Jurkat, Clone E6-1 (cell line): ENCODE measurements around the gene DSCAML1.

Experiments used
- DNase-seq: peaks from one replicate; pipeline ENCODE4 v3.0.0-alpha.2; 2011; ENCODE audit warnings: low read depth, low spot score
- H3K4me3 ChIP-seq: 2 replicates; pipeline ENCODE4 v1.5.1; 2011; ENCODE audit warnings: mild to moderate bottlenecking, low read length, control low read depth, moderate library complexity

DSCAML1 gene

GRCh38 chr11:117633976-117634755 is 162.8 kb downstream of the DSCAML1 start:
- no peak for DNase-seq
- H3K4me3 ChIP-seq: no peak overlapping the region

- DNase-seq: no peak
- H3K4me3 ChIP-seq: no peak overlapping the region
Measured at GRCh38 chr11:117633186-117633754, 163.7 kb downstream of the DSCAML1 start.

- H3K4me3 ChIP-seq: no peak overlapping the region
- DNase-seq: no peak
Measured at GRCh38 chr11:117632306-117632705, 164.7 kb downstream of the DSCAML1 start.

- no peak for DNase-seq
Measured at GRCh38 chr11:117631336-117632140, 165.5 kb downstream of the DSCAML1 start.

GRCh38 chr11:117629891-117630538 is 167.0 kb downstream of the DSCAML1 start:
- no peak for DNase-seq
- no peak overlapping the region for H3K4me3 ChIP-seq

More at GRCh38 chr11:117631336-117632140, 165.5 kb downstream of the DSCAML1 start:
- no peak overlapping the region for H3K4me3 ChIP-seq

- H3K4me3 ChIP-seq: no peak overlapping the region
- no peak for DNase-seq
Measured at GRCh38 chr11:117629146-117629545, 167.9 kb downstream of the DSCAML1 start.

GRCh38 chr11:117627259-117627658 is 169.8 kb downstream of the DSCAML1 start:
- H3K4me3 ChIP-seq: no peak overlapping the region
- DNase-seq: no peak

GRCh38 chr11:117626576-117626975 is 170.4 kb downstream of the DSCAML1 start:
- no peak for DNase-seq
- H3K4me3 ChIP-seq: no peak overlapping the region

GRCh38 chr11:117625237-117625636 is 171.8 kb downstream of the DSCAML1 start:
- H3K4me3 ChIP-seq: no peak overlapping the region
- DNase-seq: no peak

GRCh38 chr11:117623831-117624271 is 173.2 kb downstream of the DSCAML1 start:
- DNase-seq: no peak
- no peak overlapping the region for H3K4me3 ChIP-seq

- DNase-seq: no peak
- H3K4me3 ChIP-seq: no peak overlapping the region
Measured at GRCh38 chr11:117621226-117621625, 175.8 kb downstream of the DSCAML1 start.

- H3K4me3 ChIP-seq: no peak overlapping the region
- no peak for DNase-seq
Measured at GRCh38 chr11:117620659-117621058, 176.4 kb downstream of the DSCAML1 start.

- no peak overlapping the region for H3K4me3 ChIP-seq
- no peak for DNase-seq
Measured at GRCh38 chr11:117620086-117620485, 176.9 kb downstream of the DSCAML1 start.

- DNase-seq: no peak
- H3K4me3 ChIP-seq: no peak overlapping the region
Measured at GRCh38 chr11:117619661-117620060, 177.4 kb downstream of the DSCAML1 start.

GRCh38 chr11:117618982-117619355 is 178.0 kb downstream of the DSCAML1 start:
- H3K4me3 ChIP-seq: no peak overlapping the region
- DNase-seq: no peak

GRCh38 chr11:117618302-117618981 is 178.6 kb downstream of the DSCAML1 start:
- H3K4me3 ChIP-seq: no peak overlapping the region

GRCh38 chr11:117616979-117617378 is 180.0 kb downstream of the DSCAML1 start:
- no peak overlapping the region for H3K4me3 ChIP-seq
- no peak for DNase-seq

More at GRCh38 chr11:117618302-117618981, 178.6 kb downstream of the DSCAML1 start:
- no peak for DNase-seq

- no peak for DNase-seq
- no peak overlapping the region for H3K4me3 ChIP-seq
Measured at GRCh38 chr11:117614728-117615127, 182.3 kb downstream of the DSCAML1 start.

- DNase-seq: no peak
- no peak overlapping the region for H3K4me3 ChIP-seq
Measured at GRCh38 chr11:117613521-117613920, 183.5 kb downstream of the DSCAML1 start.
